HepG2 (cell line): Measurements from ENCODE around the gene GRB7. TPM values are rescaled to one million over a fixed set of nuclear protein-coding genes. Genes with fewer than 3 reads are reported as not detected.

Source experiments
- CHCHD3 ChIP-seq: sonication (generic); formaldehyde crosslinking; IDR thresholded peaks from 2 replicates; pipeline ENCODE4 v1.8.0; 2022; ENCODE audit warnings: mild to moderate bottlenecking, missing genetic modification reagents, moderate library complexity
- FOSL2 ChIP-seq: sonication (generic); formaldehyde crosslinking; IDR thresholded peaks from 2 replicates; pipeline ENCODE4 v1.4.0; 2020; ENCODE audit warnings: missing genetic modification reagents
- GATAD1 ChIP-seq: IDR thresholded peaks from 2 replicates; pipeline ENCODE4 v1.6.1; 2016; ENCODE audit warnings: missing genetic modification reagents, missing compliant biosample characterization
- HMG20B ChIP-seq: conservative IDR thresholded peaks from 2 replicates; pipeline ENCODE4 v1.6.1; 2016; ENCODE audit warnings: missing genetic modification reagents, missing compliant biosample characterization
- MED1 ChIP-seq: sonication (generic); formaldehyde crosslinking; IDR thresholded peaks from 2 replicates; pipeline ENCODE4 v1.4.0; 2020; ENCODE audit warnings: missing genetic modification reagents
- SALL2 ChIP-seq: sonication (generic); formaldehyde crosslinking; IDR thresholded peaks from 2 replicates; pipeline ENCODE4 v1.8.1; 2023; ENCODE audit warnings: mild to moderate bottlenecking, missing genetic modification reagents, inconsistent platforms
- SOX13 ChIP-seq, 3 experiments: fragments of 450-650 bp in 1 of 3; sonication (generic) in 1 of 3; formaldehyde crosslinking in 1 of 3; IDR thresholded peaks in 2 of 3; conservative IDR thresholded peaks in 1 of 3; 2 replicates each; pipeline versions ENCODE4 v1.5.0 to v1.6.1; 2016 to 2020; ENCODE audit warnings: antibody characterized with exemption in 1 of 3, mild to moderate bottlenecking in 1 of 3, missing compliant biosample characterization in 1 of 3, missing genetic modification reagents in 1 of 3, moderate library complexity in 1 of 3
- SP140L ChIP-seq: sonication (generic); formaldehyde crosslinking; IDR thresholded peaks from 2 replicates; pipeline ENCODE4 v1.4.0; 2020; ENCODE audit warnings: missing genetic modification reagents, borderline replicate concordance
- SRF ChIP-seq: IDR thresholded peaks from 2 replicates; pipeline ENCODE4 v1.6.1; 2011; ENCODE audit warnings: mild to moderate bottlenecking, low read depth, low read length, moderate library complexity
- ZBTB7A ChIP-seq: sonication (generic); formaldehyde crosslinking; IDR thresholded peaks from 2 replicates; pipeline ENCODE4 v1.8.0; 2022; ENCODE audit warnings: mild to moderate bottlenecking, missing genetic modification reagents
- ZNF160 ChIP-seq: sonication (generic); formaldehyde crosslinking; IDR thresholded peaks from 2 replicates; pipeline ENCODE4 v1.8.0; 2022; ENCODE audit warnings: mild to moderate bottlenecking, inconsistent platforms, missing genetic modification reagents
- ZNF282 ChIP-seq: fragments of 450-650 bp; IDR thresholded peaks from 2 replicates; pipeline ENCODE4 v1.6.1; 2018; ENCODE audit not compliant: partially characterized antibody
- ZNF572 ChIP-seq: sonication (generic); formaldehyde crosslinking; IDR thresholded peaks from 2 replicates; pipeline ENCODE4 v1.5.1; 2020; ENCODE audit warnings: mild to moderate bottlenecking, missing genetic modification reagents
- ZNF772 ChIP-seq: sonication (generic); formaldehyde crosslinking; IDR thresholded peaks from 2 replicates; pipeline ENCODE4 v1.5.0; 2020; ENCODE audit warnings: mild to moderate bottlenecking, missing genetic modification reagents
- polyA plus RNA-seq, 8 experiments: library from polyadenylated mRNA; depleted of rRNA in 3 of 8; stranded (reverse) in 7 of 8; unstranded in 1 of 8; fragments of >200 nt; fragmentation: Illumina TruSeq in 4 of 8; extraction: Trizol in 4 of 8; gene quantifications; 2 replicates each; pipeline versions ENCODE4 v1.2.1 to v1.2.3, GENCODE V29; 2011 to 2016; ENCODE audit warnings: low read depth in 4 of 8, missing spikeins in 1 of 8, mixed read lengths in 1 of 8; ENCODE audit not compliant: insufficient read depth in 1 of 8
- total RNA-seq, 5 experiments: library from RNA; depleted of rRNA; stranded (reverse); fragments of >200 nt; fragmentation: Illumina TruSeq; extraction: Trizol; gene quantifications; 2 replicates each; pipeline ENCODE4 v1.2.3, GENCODE V29; 2016; ENCODE audit warnings: low read depth in 1 of 5
- TF ChIP-seq, protein P1 (sequence below): sonication (generic); formaldehyde crosslinking; IDR thresholded peaks from 2 replicates; pipeline ENCODE4 v1.4.0; 2020; ENCODE audit warnings: missing genetic modification reagents
- TF ChIP-seq, protein P2 (sequence below): sonication (generic); formaldehyde crosslinking; IDR thresholded peaks from 2 replicates; pipeline ENCODE4 v1.8.0; 2022; ENCODE audit warnings: missing genetic modification reagents, mild to moderate bottlenecking, borderline replicate concordance
- TF ChIP-seq, protein P3 (sequence below): sonication (generic); formaldehyde crosslinking; IDR thresholded peaks from 2 replicates; pipeline ENCODE4 v1.4.0; 2020; ENCODE audit warnings: low read depth, mild to moderate bottlenecking, missing genetic modification reagents
- TF ChIP-seq, protein P4 (sequence below): sonication (generic); formaldehyde crosslinking; IDR thresholded peaks from 2 replicates; pipeline ENCODE4 v1.5.0; 2020; ENCODE audit warnings: missing genetic modification reagents, mild to moderate bottlenecking, borderline replicate concordance
- TF ChIP-seq, protein P5 (sequence below): fragments of 450-650 bp; IDR thresholded peaks from 2 replicates; pipeline ENCODE4 v1.6.1; 2016

The GRB7 gene
- total and polyA plus RNA-seq, 2 of the 13 experiments (the other 11 are each of a cell fraction or from before 2014, with no cell fraction given) = 60.2 to 77.7 TPM

DNA sequence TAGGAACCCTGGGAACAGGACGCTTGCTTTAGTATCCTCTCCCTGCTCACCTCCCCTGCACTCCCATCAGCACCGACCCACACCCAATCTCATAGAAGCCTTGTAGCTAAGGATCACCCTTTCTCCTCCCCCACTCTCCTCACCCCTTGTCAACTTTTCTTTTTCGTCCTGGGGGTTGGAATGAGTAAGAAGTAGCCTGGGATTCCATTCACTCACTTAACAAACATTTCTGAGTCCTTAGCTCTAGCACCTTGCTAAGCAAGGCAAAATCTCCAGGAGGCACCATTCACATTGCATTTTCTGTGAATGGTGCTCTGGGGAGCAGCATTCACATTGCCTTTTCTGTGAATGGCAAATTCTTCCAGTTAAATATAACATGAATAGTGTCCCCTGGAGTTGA is 48.8 kb upstream of the GRB7 start (continued):
- TF ChIP-seq, protein P1, sequence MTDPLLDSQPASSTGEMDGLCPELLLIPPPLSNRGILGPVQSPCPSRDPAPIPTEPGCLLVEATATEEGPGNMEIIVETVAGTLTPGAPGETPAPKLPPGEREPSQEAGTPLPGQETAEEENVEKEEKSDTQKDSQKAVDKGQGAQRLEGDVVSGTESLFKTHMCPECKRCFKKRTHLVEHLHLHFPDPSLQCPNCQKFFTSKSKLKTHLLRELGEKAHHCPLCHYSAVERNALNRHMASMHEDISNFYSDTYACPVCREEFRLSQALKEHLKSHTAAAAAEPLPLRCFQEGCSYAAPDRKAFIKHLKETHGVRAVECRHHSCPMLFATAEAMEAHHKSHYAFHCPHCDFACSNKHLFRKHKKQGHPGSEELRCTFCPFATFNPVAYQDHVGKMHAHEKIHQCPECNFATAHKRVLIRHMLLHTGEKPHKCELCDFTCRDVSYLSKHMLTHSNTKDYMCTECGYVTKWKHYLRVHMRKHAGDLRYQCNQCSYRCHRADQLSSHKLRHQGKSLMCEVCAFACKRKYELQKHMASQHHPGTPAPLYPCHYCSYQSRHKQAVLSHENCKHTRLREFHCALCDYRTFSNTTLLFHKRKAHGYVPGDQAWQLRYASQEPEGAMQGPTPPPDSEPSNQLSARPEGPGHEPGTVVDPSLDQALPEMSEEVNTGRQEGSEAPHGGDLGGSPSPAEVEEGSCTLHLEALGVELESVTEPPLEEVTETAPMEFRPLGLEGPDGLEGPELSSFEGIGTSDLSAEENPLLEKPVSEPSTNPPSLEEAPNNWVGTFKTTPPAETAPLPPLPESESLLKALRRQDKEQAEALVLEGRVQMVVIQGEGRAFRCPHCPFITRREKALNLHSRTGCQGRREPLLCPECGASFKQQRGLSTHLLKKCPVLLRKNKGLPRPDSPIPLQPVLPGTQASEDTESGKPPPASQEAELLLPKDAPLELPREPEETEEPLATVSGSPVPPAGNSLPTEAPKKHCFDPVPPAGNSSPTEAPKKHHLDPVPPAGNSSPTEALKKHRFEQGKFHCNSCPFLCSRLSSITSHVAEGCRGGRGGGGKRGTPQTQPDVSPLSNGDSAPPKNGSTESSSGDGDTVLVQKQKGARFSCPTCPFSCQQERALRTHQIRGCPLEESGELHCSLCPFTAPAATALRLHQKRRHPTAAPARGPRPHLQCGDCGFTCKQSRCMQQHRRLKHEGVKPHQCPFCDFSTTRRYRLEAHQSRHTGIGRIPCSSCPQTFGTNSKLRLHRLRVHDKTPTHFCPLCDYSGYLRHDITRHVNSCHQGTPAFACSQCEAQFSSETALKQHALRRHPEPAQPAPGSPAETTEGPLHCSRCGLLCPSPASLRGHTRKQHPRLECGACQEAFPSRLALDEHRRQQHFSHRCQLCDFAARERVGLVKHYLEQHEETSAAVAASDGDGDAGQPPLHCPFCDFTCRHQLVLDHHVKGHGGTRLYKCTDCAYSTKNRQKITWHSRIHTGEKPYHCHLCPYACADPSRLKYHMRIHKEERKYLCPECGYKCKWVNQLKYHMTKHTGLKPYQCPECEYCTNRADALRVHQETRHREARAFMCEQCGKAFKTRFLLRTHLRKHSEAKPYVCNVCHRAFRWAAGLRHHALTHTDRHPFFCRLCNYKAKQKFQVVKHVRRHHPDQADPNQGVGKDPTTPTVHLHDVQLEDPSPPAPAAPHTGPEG (CRISPR knock-in tag) = no peak
- TF ChIP-seq SOX13 (IDR thresholded peaks at IDR 0.05) = no peak
- TF ChIP-seq SOX13 (CRISPR knock-in tag; conservative IDR thresholded peaks at IDR 0.05 in 1 of 2, IDR thresholded peaks at IDR 0.05 in 1 of 2) = no peak
- no peak for TF ChIP-seq SRF
- TF ChIP-seq MED1 = 0 out of 2 replicates have a peak, but pooled peaks have one; percentile 9
- TF ChIP-seq ZNF772 (CRISPR knock-in tag) = no peak
- TF ChIP-seq SALL2 (CRISPR knock-in tag) = 0 out of 2 replicates have a peak, but pooled peaks have one; percentile 38
- TF ChIP-seq FOSL2 = no peak
- TF ChIP-seq, protein P2, sequence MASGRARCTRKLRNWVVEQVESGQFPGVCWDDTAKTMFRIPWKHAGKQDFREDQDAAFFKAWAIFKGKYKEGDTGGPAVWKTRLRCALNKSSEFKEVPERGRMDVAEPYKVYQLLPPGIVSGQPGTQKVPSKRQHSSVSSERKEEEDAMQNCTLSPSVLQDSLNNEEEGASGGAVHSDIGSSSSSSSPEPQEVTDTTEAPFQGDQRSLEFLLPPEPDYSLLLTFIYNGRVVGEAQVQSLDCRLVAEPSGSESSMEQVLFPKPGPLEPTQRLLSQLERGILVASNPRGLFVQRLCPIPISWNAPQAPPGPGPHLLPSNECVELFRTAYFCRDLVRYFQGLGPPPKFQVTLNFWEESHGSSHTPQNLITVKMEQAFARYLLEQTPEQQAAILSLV (CRISPR knock-in tag) = 0 out of 2 replicates have a peak, but pooled peaks have one; percentile 12
- TF ChIP-seq, protein P3, sequence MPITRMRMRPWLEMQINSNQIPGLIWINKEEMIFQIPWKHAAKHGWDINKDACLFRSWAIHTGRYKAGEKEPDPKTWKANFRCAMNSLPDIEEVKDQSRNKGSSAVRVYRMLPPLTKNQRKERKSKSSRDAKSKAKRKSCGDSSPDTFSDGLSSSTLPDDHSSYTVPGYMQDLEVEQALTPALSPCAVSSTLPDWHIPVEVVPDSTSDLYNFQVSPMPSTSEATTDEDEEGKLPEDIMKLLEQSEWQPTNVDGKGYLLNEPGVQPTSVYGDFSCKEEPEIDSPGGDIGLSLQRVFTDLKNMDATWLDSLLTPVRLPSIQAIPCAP (CRISPR knock-in tag) = no peak
- TF ChIP-seq, protein P4, sequence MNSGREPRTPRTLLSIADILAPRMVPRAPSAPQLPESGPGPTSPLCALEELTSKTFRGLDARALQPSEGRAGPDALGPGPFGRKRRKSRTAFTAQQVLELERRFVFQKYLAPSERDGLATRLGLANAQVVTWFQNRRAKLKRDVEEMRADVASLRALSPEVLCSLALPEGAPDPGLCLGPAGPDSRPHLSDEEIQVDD = no peak
- TF ChIP-seq HMG20B (CRISPR knock-in tag) = no peak
- TF ChIP-seq, protein P5, sequence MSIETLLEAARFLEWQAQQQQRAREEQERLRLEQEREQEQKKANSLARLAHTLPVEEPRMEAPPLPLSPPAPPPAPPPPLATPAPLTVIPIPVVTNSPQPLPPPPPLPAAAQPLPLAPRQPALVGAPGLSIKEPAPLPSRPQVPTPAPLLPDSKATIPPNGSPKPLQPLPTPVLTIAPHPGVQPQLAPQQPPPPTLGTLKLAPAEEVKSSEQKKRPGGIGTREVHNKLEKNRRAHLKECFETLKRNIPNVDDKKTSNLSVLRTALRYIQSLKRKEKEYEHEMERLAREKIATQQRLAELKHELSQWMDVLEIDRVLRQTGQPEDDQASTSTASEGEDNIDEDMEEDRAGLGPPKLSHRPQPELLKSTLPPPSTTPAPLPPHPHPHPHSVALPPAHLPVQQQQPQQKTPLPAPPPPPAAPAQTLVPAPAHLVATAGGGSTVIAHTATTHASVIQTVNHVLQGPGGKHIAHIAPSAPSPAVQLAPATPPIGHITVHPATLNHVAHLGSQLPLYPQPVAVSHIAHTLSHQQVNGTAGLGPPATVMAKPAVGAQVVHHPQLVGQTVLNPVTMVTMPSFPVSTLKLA = no peak
- TF ChIP-seq CHCHD3 = no peak
- TF ChIP-seq SP140L (CRISPR knock-in tag) = no peak
- no peak for TF ChIP-seq ZNF572 (CRISPR knock-in tag)
- no peak for TF ChIP-seq ZBTB7A (CRISPR knock-in tag)
- no peak for TF ChIP-seq ZNF282
- TF ChIP-seq ZNF160 (CRISPR knock-in tag) = no peak
- no peak for TF ChIP-seq GATAD1 (CRISPR knock-in tag)
